HepG2 (cell line): ENCODE data around the gene MISP3. TPM values are rescaled to one million over a fixed set of nuclear protein-coding genes. Genes with fewer than 3 reads are reported as not detected.

ENCODE experiments used
- ATAC-seq: fragments of 200-7000 bp; cut with Tn5 transposase; 3 replicates; pipeline ENCODE4 v1.9.1; 2020; ENCODE audit warnings: mild to moderate bottlenecking, moderate library complexity
- BruUV-seq: library from RNA; stranded (reverse); fragments of 400-500 nt; replicated peaks from 2 replicates; lab custom pipeline; 2021; lab: Mats Ljungman, UMichigan
- CTCF ChIA-PET: fragments of 300-600 bp; formaldehyde crosslinking; extraction: SDS; loops from one replicate; lab custom pipeline; 2021; ENCODE audit warnings: low total read pairs, inconsistent platforms, low intra/inter-chr PET ratio; lab: Yijun Ruan, JAX
- POLR2A ChIA-PET: fragments of 350-600 bp; sonication (Branson Sonifier 250); formaldehyde crosslinking; loops from one replicate; lab custom pipeline; 2020; ENCODE audit warnings: antibody characterized with exemption, inconsistent platforms; lab: Yijun Ruan, JAX
- DNase-seq: peaks from one replicate; pipeline ENCODE4 v3.0.0-alpha.2; 2015; ENCODE audit warnings: low spot score
- FAIRE-seq: peaks from 3 replicates; lab custom pipeline; 2011; peaks lifted over from hg19 to GRCh38; lab: Jason Lieb, UNC
- H2AFZ ChIP-seq: one replicate; pipeline ENCODE4 v1.6.1; 2011; ENCODE audit warnings: low read length, inconsistent platforms
- H3K27ac ChIP-seq: fragments of 300-600 bp; 3 replicates; pipeline ENCODE4 v1.8.0; 2011; ENCODE audit warnings: mixed run types, mild to moderate bottlenecking, mixed read lengths, low read length, inconsistent platforms; ENCODE audit not compliant: insufficient read depth; ENCODE audit errors: extremely low read length
- H3K27me3 ChIP-seq, 2 experiments: fragments of 200-600 bp in 1 of 2; 2 replicates in 1 of 2; 3 replicates in 1 of 2; pipeline versions ENCODE4 v1.6.0 to v1.8.0; 2011; ENCODE audit warnings: low read length in 2 of 2, mild to moderate bottlenecking in 2 of 2, moderate library complexity in 2 of 2, inconsistent platforms in 1 of 2; ENCODE audit not compliant: insufficient read depth in 2 of 2, control insufficient read depth in 1 of 2
- H3K36me3 ChIP-seq, 2 experiments: fragments of 200-600 bp in 1 of 2; replicated peaks in 1 of 2; 2 replicates in 1 of 2; 3 replicates in 1 of 2; pipeline versions ENCODE4 v1.5.1 to v1.8.0; 2011; ENCODE audit warnings: low read length in 2 of 2, inconsistent platforms in 1 of 2; ENCODE audit not compliant: insufficient read depth in 2 of 2, control insufficient read depth in 1 of 2
- H3K4me1 ChIP-seq: 2 replicates; pipeline ENCODE4 v1.5.1; 2012; ENCODE audit warnings: low read length, inconsistent platforms; ENCODE audit not compliant: insufficient read depth
- H3K4me2 ChIP-seq: 2 replicates; pipeline ENCODE4 v1.6.0; 2011; ENCODE audit warnings: low read depth, low read length, inconsistent platforms
- H3K4me3 ChIP-seq, 3 experiments: fragments of 200-600 bp in 1 of 3; sonication (generic), shearing (Covaris generic) in 1 of 3; replicated peaks in 1 of 3; 2 replicates each; pipeline ENCODE4 v1.5.1; 2011 to 2016; ENCODE audit warnings: low read length in 3 of 3, inconsistent platforms in 2 of 3, low read depth in 2 of 3, mild to moderate bottlenecking in 2 of 3, control low read depth in 1 of 3, mixed read lengths in 1 of 3; ENCODE audit not compliant: insufficient read depth in 1 of 3
- H3K79me2 ChIP-seq: one replicate; pipeline ENCODE4 v1.6.1; 2011; ENCODE audit warnings: low read length, inconsistent platforms; ENCODE audit not compliant: insufficient read depth
- H3K9ac ChIP-seq: 2 replicates; pipeline ENCODE4 v1.6.0; 2011; ENCODE audit warnings: mild to moderate bottlenecking, low read depth, low read length, inconsistent platforms; ENCODE audit not compliant: insufficient read depth
- H3K9me3 ChIP-seq: 2 replicates; pipeline ENCODE4 v1.5.1; 2012; ENCODE audit warnings: mild to moderate bottlenecking, low read length
- H4K20me1 ChIP-seq: 2 replicates; pipeline ENCODE4 v1.6.0; 2011; ENCODE audit warnings: inconsistent platforms, mild to moderate bottlenecking, low read length, moderate library complexity; ENCODE audit not compliant: insufficient read depth
- BCL3 ChIP-seq: sonication (generic); formaldehyde crosslinking; IDR thresholded peaks from 2 replicates; pipeline ENCODE4 v1.5.1; 2020; ENCODE audit warnings: mild to moderate bottlenecking, missing genetic modification reagents, moderate library complexity
- BCL6 ChIP-seq: IDR thresholded peaks from 2 replicates; pipeline ENCODE4 v1.6.1; 2016; ENCODE audit warnings: missing genetic modification reagents, missing compliant biosample characterization
- BHLHE40 ChIP-seq: IDR thresholded peaks from 2 replicates; pipeline ENCODE4 v1.6.1; 2011; ENCODE audit warnings: low read length, improper control_type of control experiment
- DMAP1 ChIP-seq: IDR thresholded peaks from 2 replicates; pipeline ENCODE4 v1.6.1; 2016
- DMTF1 ChIP-seq: sonication (generic); formaldehyde crosslinking; IDR thresholded peaks from 2 replicates; pipeline ENCODE4 v1.4.0; 2020; ENCODE audit warnings: mild to moderate bottlenecking, missing genetic modification reagents
- HDAC6 ChIP-seq: fragments of 200-600 bp; sonication (generic); IDR thresholded peaks from 2 replicates; pipeline ENCODE4 v1.7.0; 2017; ENCODE audit warnings: mild to moderate bottlenecking, antibody characterized with exemption, low read length, low read depth
- HMG20B ChIP-seq: conservative IDR thresholded peaks from 2 replicates; pipeline ENCODE4 v1.6.1; 2016; ENCODE audit warnings: missing genetic modification reagents, missing compliant biosample characterization
- IRF9 ChIP-seq: sonication (generic); formaldehyde crosslinking; IDR thresholded peaks from 2 replicates; pipeline ENCODE4 v1.8.0; 2022; ENCODE audit warnings: missing genetic modification reagents, mild to moderate bottlenecking, borderline replicate concordance
- MAFF ChIP-seq: IDR thresholded peaks from 2 replicates; pipeline ENCODE4 v1.6.1; 2011; ENCODE audit warnings: low read depth, low read length, improper control_type of control experiment
- MTA1 ChIP-seq: sonication (generic); formaldehyde crosslinking; IDR thresholded peaks from 2 replicates; pipeline ENCODE4 v1.4.0; 2020; ENCODE audit warnings: missing genetic modification reagents, mild to moderate bottlenecking, borderline replicate concordance
- MXD3 ChIP-seq: IDR thresholded peaks from 2 replicates; pipeline ENCODE4 v1.6.1; 2016; ENCODE audit warnings: mild to moderate bottlenecking, missing biosample characterization, missing genetic modification reagents
- NRL ChIP-seq: sonication (generic); formaldehyde crosslinking; IDR thresholded peaks from 2 replicates; pipeline ENCODE4 v1.5.0; 2020; ENCODE audit warnings: missing genetic modification reagents, mild to moderate bottlenecking, moderate library complexity, borderline replicate concordance
- SOX5 ChIP-seq: IDR thresholded peaks from 2 replicates; pipeline ENCODE4 v1.6.1; 2016; ENCODE audit warnings: borderline replicate concordance
- UBTF ChIP-seq: sonication (generic); formaldehyde crosslinking; IDR thresholded peaks from 2 replicates; pipeline ENCODE4 v1.4.0; 2020; ENCODE audit warnings: mild to moderate bottlenecking, missing genetic modification reagents
- ZNF672 ChIP-seq: sonication (generic); formaldehyde crosslinking; IDR thresholded peaks from 2 replicates; pipeline ENCODE4 v1.8.1; 2022; ENCODE audit warnings: missing genetic modification reagents
- WGBS: methylation state at CpG from one replicate; pipeline ENCODE4 v1.1.6; 2017; ENCODE audit warnings: low lambda C conversion rate; 5-methylcytosine and 5-hydroxymethylcytosine counted together
- in situ Hi-C: cut with HindIII; loops from 2 replicates; pipeline ENCODE4 v1.10.0; 2017; ENCODE audit warnings: low pct_unique_long_range_greater_than_20kb; ENCODE audit not compliant: extremely low pct_ligation_motif_present
- intact Hi-C: fragments of 100-400 bp; cut with micrococcal nuclease; formaldehyde crosslinking; loops from one replicate; pipeline ENCODE4 v1.10.0; 2022; ENCODE audit not compliant: unreplicated experiment
- polyA plus RNA-seq, 8 experiments: library from polyadenylated mRNA; depleted of rRNA in 3 of 8; stranded (reverse) in 7 of 8; unstranded in 1 of 8; fragments of >200 nt; fragmentation: Illumina TruSeq in 4 of 8; extraction: Trizol in 4 of 8; gene quantifications; 2 replicates each; pipeline versions ENCODE4 v1.2.1 to v1.2.3, GENCODE V29; 2011 to 2016; ENCODE audit warnings: low read depth in 4 of 8, missing spikeins in 1 of 8, mixed read lengths in 1 of 8; ENCODE audit not compliant: insufficient read depth in 1 of 8
- total RNA-seq, 5 experiments: library from RNA; depleted of rRNA; stranded (reverse); fragments of >200 nt; fragmentation: Illumina TruSeq; extraction: Trizol; gene quantifications; 2 replicates each; pipeline ENCODE4 v1.2.3, GENCODE V29; 2016; ENCODE audit warnings: low read depth in 1 of 5

The MISP3 gene
- total and polyA plus RNA-seq, 2 of the 13 experiments (the other 11 are each of a cell fraction or from before 2014, with no cell fraction given), result 2.5 to 5.4 TPM

- Histone ChIP-seq H4K20me1 (no peaks in the 10 kb centered on the region), H3K79me2 (peaks cover 5% of the 10 kb centered on the region), H3K9ac (peak overlapping the region; percentile 92), H3K4me1 (peaks cover 38% of the 10 kb centered on the region), H3K27ac (peak overlapping the region; percentile 91), H3K36me3 (no peaks in the 10 kb centered on the region), H3K9me3 (no peaks in the 10 kb centered on the region), H3K27me3 (no peaks in the 10 kb centered on the region; a peak in 1 of 5 replicates), H3K4me2 (peak overlapping the region; percentile 95), H3K4me3 (peak overlapping the region; percentile 79 to 95 (median 87)), H2AFZ (no peak overlapping the region)
- under 1% methylated on average over 36 of the region's 50 CpGs for WGBS
- CTCF ChIA-PET, result no interaction called here
- POLR2A ChIA-PET, result interaction anchor here (0.6 to 3.4 kb wide), 15 partner anchors 9 to 1332 kb away, joined by 3 to 14 read pairs (median 4); partner anchors contain the start of genes ASF1B, DCAF15, MISP3 and PRKACA
- peak; percentile 99 for DNase-seq
- intact Hi-C loops, result loop anchor here (1.0 to 5.0 kb wide), 3 partner anchors 9 to 56 kb away; partner anchors contain the start of genes ASF1B, PRKACA and SAMD1
- peak; percentile 99 for FAIRE-seq
- TSS peak; percentile 94 for BruUV-seq
- in situ Hi-C loops, result no loop called here
- ATAC-seq, result peak; percentile 80
- TF ChIP-seq BCL3 (CRISPR knock-in tag) (no peak), MXD3 (CRISPR knock-in tag) (peak; percentile 80), DMTF1 (CRISPR knock-in tag) (no peak), SOX5 (CRISPR knock-in tag) (peak; percentile 31; the same call in 1 of the 2 replicates), BHLHE40 (no peak), DMAP1 (CRISPR knock-in tag) (peak; percentile 48), BCL6 (CRISPR knock-in tag) (no peak; the same call in 1 of the 2 replicates), IRF9 (CRISPR knock-in tag) (peak; percentile 58; the same call in 1 of the 2 replicates), HMG20B (CRISPR knock-in tag) (no peak), NRL (CRISPR knock-in tag) (no peak; the same call in 1 of the 2 replicates), UBTF (CRISPR knock-in tag) (no peak; the same call in 1 of the 2 replicates), HDAC6 (no peak), ZNF672 (CRISPR knock-in tag) (no peak), MAFF (peak; percentile 39; the same call in 1 of the 2 replicates), MTA1 (no peak)
Measured at GRCh38 chr19:14080887-14081796, 8.6 kb downstream of the MISP3 start.
